Mesenchymal stem cell (in vitro differentiated cells and primary cell): ENCODE data around the gene SRSF4.

Source experiments
- DNase-seq: peaks from one replicate; pipeline ENCODE4 v3.0.0-alpha.2; 2013
- H2AFZ ChIP-seq: one replicate; pipeline ENCODE4 v1.6.1; 2013; ENCODE audit warnings: low read depth, mild to moderate bottlenecking, control low read depth, inconsistent platforms, low read length, moderate library complexity
- H2AK5ac ChIP-seq: 2 replicates; pipeline ENCODE4 v1.6.1; 2013; ENCODE audit warnings: low read length, moderate library complexity, mild to moderate bottlenecking, inconsistent platforms; ENCODE audit not compliant: severe bottlenecking
- H2BK120ac ChIP-seq: one replicate; pipeline ENCODE4 v1.6.1; 2013; ENCODE audit warnings: low read depth, mild to moderate bottlenecking, inconsistent platforms, low read length, moderate library complexity
- H2BK12ac ChIP-seq, 2 experiments: one replicate each; pipeline ENCODE4 v1.6.1; 2013; ENCODE audit warnings: inconsistent platforms in 2 of 2, low read length in 2 of 2, mild to moderate bottlenecking in 2 of 2, moderate library complexity in 2 of 2, control low read depth in 1 of 2
- H2BK15ac ChIP-seq: one replicate; pipeline ENCODE4 v1.6.1; 2013; ENCODE audit warnings: mild to moderate bottlenecking, low read depth, inconsistent platforms; ENCODE audit not compliant: poor library complexity, severe bottlenecking
- H2BK5ac ChIP-seq: 2 replicates; pipeline ENCODE4 v1.6.1; 2013; ENCODE audit warnings: low read depth, mild to moderate bottlenecking, low read length, control low read depth, inconsistent platforms; ENCODE audit not compliant: poor library complexity, severe bottlenecking
- H3K14ac ChIP-seq, 2 experiments: one replicate each; pipeline ENCODE4 v1.6.1; 2013; ENCODE audit warnings: inconsistent platforms in 2 of 2, low read length in 2 of 2, control low read depth in 1 of 2, mild to moderate bottlenecking in 1 of 2, moderate library complexity in 1 of 2
- H3K18ac ChIP-seq, 2 experiments: one replicate each; pipeline ENCODE4 v1.6.1; 2013; ENCODE audit warnings: inconsistent platforms in 2 of 2, low read length in 2 of 2, control low read depth in 1 of 2, low read depth in 1 of 2, mild to moderate bottlenecking in 1 of 2
- H3K23ac ChIP-seq, 2 experiments: one replicate each; pipeline ENCODE4 v1.6.1; 2013; ENCODE audit warnings: inconsistent platforms in 2 of 2, low read length in 2 of 2, mild to moderate bottlenecking in 2 of 2, moderate library complexity in 2 of 2, control low read depth in 1 of 2
- H3K27ac ChIP-seq: 2 replicates; pipeline ENCODE4 v1.5.1; 2013; ENCODE audit warnings: mild to moderate bottlenecking, moderate library complexity, low read length, control low read depth, inconsistent platforms; ENCODE audit not compliant: poor library complexity, severe bottlenecking
- H3K27me3 ChIP-seq, 2 experiments: 2 replicates each; pipeline versions ENCODE4 v1.6.1 to v1.7.0; 2013; ENCODE audit warnings: low read length in 2 of 2, mild to moderate bottlenecking in 2 of 2, moderate library complexity in 2 of 2, control low read depth in 1 of 2, inconsistent platforms in 1 of 2; ENCODE audit not compliant: control insufficient read depth in 1 of 2, insufficient read depth in 1 of 2
- H3K36me3 ChIP-seq, 2 experiments: 2 replicates each; pipeline versions ENCODE4 v1.6.1 to v1.7.0; 2013; ENCODE audit warnings: low read length in 2 of 2, control low read depth in 1 of 2, inconsistent platforms in 1 of 2, low read depth in 1 of 2, mild to moderate bottlenecking in 1 of 2; ENCODE audit not compliant: insufficient read depth in 2 of 2, control insufficient read depth in 1 of 2
- H3K4ac ChIP-seq, 2 experiments: one replicate each; pipeline ENCODE4 v1.6.1; 2013; ENCODE audit warnings: inconsistent platforms in 2 of 2, low read length in 2 of 2, mild to moderate bottlenecking in 2 of 2, moderate library complexity in 2 of 2, control low read depth in 1 of 2, low read depth in 1 of 2
- H3K4me1 ChIP-seq: 2 replicates; pipeline ENCODE4 v1.6.1; 2013; ENCODE audit warnings: low read depth, low read length, control low read depth; ENCODE audit not compliant: control insufficient read depth, insufficient read depth
- H3K4me2 ChIP-seq: 2 replicates; pipeline ENCODE4 v1.6.1; 2013; ENCODE audit warnings: low read length, mild to moderate bottlenecking, inconsistent platforms; ENCODE audit not compliant: poor library complexity, severe bottlenecking
- H3K4me3 ChIP-seq, 2 experiments: 2 replicates each; pipeline versions ENCODE4 v1.5.1 to v1.7.0; 2013; ENCODE audit warnings: low read length in 2 of 2, mild to moderate bottlenecking in 2 of 2, control low read depth in 1 of 2, low read depth in 1 of 2; ENCODE audit not compliant: insufficient read depth in 1 of 2
- H3K79me1 ChIP-seq: replicated peaks from 2 replicates; pipeline ENCODE4 v1.6.1; 2013; ENCODE audit warnings: mild to moderate bottlenecking, control low read depth, low read length, inconsistent platforms; ENCODE audit not compliant: poor library complexity, severe bottlenecking
- H3K9ac ChIP-seq: 2 replicates; pipeline ENCODE4 v1.7.0; 2013; ENCODE audit warnings: mild to moderate bottlenecking, low read length, moderate library complexity
- H3K9me3 ChIP-seq: 2 replicates; pipeline ENCODE4 v1.7.0; 2013; ENCODE audit warnings: mild to moderate bottlenecking, low read length; ENCODE audit not compliant: control insufficient read depth
- H4K8ac ChIP-seq: one replicate; pipeline ENCODE4 v1.6.1; 2013; ENCODE audit warnings: inconsistent platforms, mild to moderate bottlenecking, low read length, moderate library complexity
- H4K91ac ChIP-seq: one replicate; pipeline ENCODE4 v1.6.1; 2013; ENCODE audit warnings: mild to moderate bottlenecking, low read length, inconsistent platforms
- WGBS: methylation state at CpG from one replicate; pipeline ENCODE4 v1.1.7; 2013; ENCODE audit warnings: mixed read lengths; 5-methylcytosine and 5-hydroxymethylcytosine counted together

SRSF4 gene

GRCh38 chr1:29179641-29180184, 2.0 kb downstream of the SRSF4 start:
- no peak overlapping the region for H3K4ac ChIP-seq
- H3K14ac ChIP-seq = no peak overlapping the region
- H3K9ac ChIP-seq = peak overlapping the region; percentile 100
- no peak overlapping the region for H2AFZ ChIP-seq
- no peak overlapping the region for H2BK5ac ChIP-seq
- H3K79me1 ChIP-seq = no peaks in the 10 kb centered on the region
- peak overlapping the region; percentile 80 for H3K4me2 ChIP-seq
- no peak overlapping the region for H2AK5ac ChIP-seq
- H3K23ac ChIP-seq = no peak overlapping the region
- no peak overlapping the region for H3K18ac ChIP-seq
- no peak overlapping the region for H3K27ac ChIP-seq
- H2BK12ac ChIP-seq = no peak overlapping the region
- H3K9me3 ChIP-seq = no peaks in the 10 kb centered on the region
- H3K27me3 ChIP-seq = no peaks in the 10 kb centered on the region
- no peak overlapping the region for H4K91ac ChIP-seq
- DNase-seq = peak; percentile 40
- H2BK15ac ChIP-seq = no peak overlapping the region
- 76% methylated on average over 3 of the region's 4 CpGs for WGBS
- no peak overlapping the region for H4K8ac ChIP-seq
- peak overlapping the region in 1 of 2 experiments; percentile 94 for H3K4me3 ChIP-seq
- H3K4me1 ChIP-seq = peaks cover 6% of the 10 kb centered on the region
- H2BK120ac ChIP-seq = no peak overlapping the region
- peaks cover 4 to 6% of the 10 kb centered on the region in 2 experiments for H3K36me3 ChIP-seq

GRCh38 chr1:29177022-29177705, 4.5 kb downstream of the SRSF4 start:
- H3K4me2 ChIP-seq = no peak overlapping the region
- H3K9me3 ChIP-seq = no peaks in the 10 kb centered on the region
- no peak overlapping the region for H4K8ac ChIP-seq
- H3K9ac ChIP-seq = peak overlapping the region; percentile 79
- H3K79me1 ChIP-seq = no peaks in the 10 kb centered on the region
- no peaks in the 10 kb centered on the region for H3K27me3 ChIP-seq
- peak overlapping the region in 1 of 2 experiments; percentile 4 for H3K4me3 ChIP-seq
- no peak overlapping the region for H2AK5ac ChIP-seq
- no peak overlapping the region for H4K91ac ChIP-seq
- no peak overlapping the region for H3K18ac ChIP-seq
- H3K27ac ChIP-seq = no peak overlapping the region
- H3K4ac ChIP-seq = no peak overlapping the region
- H3K23ac ChIP-seq = no peak overlapping the region
- peaks cover 6% of the 10 kb centered on the region in 2 experiments for H3K36me3 ChIP-seq
- H2BK120ac ChIP-seq = no peak overlapping the region
- no peak overlapping the region for H2BK12ac ChIP-seq
- H2BK5ac ChIP-seq = no peak overlapping the region
- H2BK15ac ChIP-seq = no peak overlapping the region
- peaks cover 6% of the 10 kb centered on the region for H3K4me1 ChIP-seq
- 97% methylated on average over 11 of the region's 12 CpGs for WGBS
- H2AFZ ChIP-seq = no peak overlapping the region
- no peak overlapping the region for H3K14ac ChIP-seq
- no peak for DNase-seq

- peak overlapping the region; percentile 32 for H3K27ac ChIP-seq
- WGBS = no CpG with 5 or more reads among the region's 4 CpGs
These were observed 5.1 kb downstream of the SRSF4 start for GRCh38 chr1:29176576-29176975.

GRCh38 chr1:29172415-29172939, 9.2 kb downstream of the SRSF4 start:
- Histone ChIP-seq H2AFZ (no peak overlapping the region), H3K4me1 (peaks cover 3% of the 10 kb centered on the region), H3K18ac (no peak overlapping the region), H3K9ac (no peak overlapping the region), H3K23ac (no peak overlapping the region), H3K4ac (no peak overlapping the region), H2BK15ac (no peak overlapping the region), H2AK5ac (no peak overlapping the region), H2BK120ac (no peak overlapping the region), H4K8ac (no peak overlapping the region), H3K27ac (no peak overlapping the region), H3K4me3 (no peak overlapping the region), H3K79me1 (no peaks in the 10 kb centered on the region), H3K9me3 (no peaks in the 10 kb centered on the region), H3K27me3 (no peaks in the 10 kb centered on the region), H3K14ac (no peak overlapping the region), H2BK12ac (no peak overlapping the region), H4K91ac (no peak overlapping the region), H3K36me3 (peaks cover 8 to 22% of the 10 kb centered on the region in 2 experiments), H3K4me2 (no peak overlapping the region), H2BK5ac (no peak overlapping the region)
- DNase-seq = no peak
- 97% methylated on average over 8 of the region's 8 CpGs for WGBS

More at GRCh38 chr1:29176576-29176975, 5.1 kb downstream of the SRSF4 start:
- DNase-seq = no peak
- no peak overlapping the region for H2AK5ac ChIP-seq
- H2BK15ac ChIP-seq = no peak overlapping the region
- no peaks in the 10 kb centered on the region for H3K79me1 ChIP-seq
- H4K8ac ChIP-seq = no peak overlapping the region
- H3K4me1 ChIP-seq = peaks cover 6% of the 10 kb centered on the region
- no peaks in the 10 kb centered on the region for H3K27me3 ChIP-seq
- peak overlapping the region; percentile 79 for H3K9ac ChIP-seq
- H2BK12ac ChIP-seq = no peak overlapping the region
- H3K4me2 ChIP-seq = no peak overlapping the region
- H3K36me3 ChIP-seq = peaks cover 6 to 8% of the 10 kb centered on the region in 2 experiments
- no peak overlapping the region for H2AFZ ChIP-seq
- no peak overlapping the region for H2BK5ac ChIP-seq
- H3K9me3 ChIP-seq = no peaks in the 10 kb centered on the region
- no peak overlapping the region for H3K23ac ChIP-seq
- no peak overlapping the region for H2BK120ac ChIP-seq
- no peak overlapping the region for H3K4ac ChIP-seq
- peak overlapping the region in 1 of 2 experiments; percentile 4 for H3K4me3 ChIP-seq
- no peak overlapping the region for H3K14ac ChIP-seq
- no peak overlapping the region for H4K91ac ChIP-seq
- no peak overlapping the region for H3K18ac ChIP-seq
